Progenitor cell of endocrine pancreas (in vitro differentiated cells): Measurements from ENCODE around the gene SEMA3C. TPM values are rescaled to one million over a fixed set of nuclear protein-coding genes. Genes with fewer than 3 reads are reported as not detected.
A peak's percentile ranks its signal among the peaks of the same experiment; 100 is the strongest.

ENCODE experiments used
- DNase-seq: peaks from one replicate; pipeline ENCODE4 v3.0.0; 2021; ENCODE audit warnings: low spot score; ENCODE audit not compliant: unreplicated experiment
- H3K27ac Mint-ChIP-seq: 2 replicates; pipeline ENCODE4 v1.8.0; 2021; ENCODE audit warnings: mild to moderate bottlenecking, moderate library complexity, mixed read lengths
- H3K27me3 Mint-ChIP-seq: 2 replicates; pipeline ENCODE4 v1.8.0; 2021; ENCODE audit warnings: mixed read lengths
- H3K36me3 Mint-ChIP-seq: 2 replicates; pipeline ENCODE4 v1.8.0; 2022; ENCODE audit warnings: mixed read lengths; ENCODE audit not compliant: insufficient read depth
- H3K4me1 Mint-ChIP-seq: 2 replicates; pipeline ENCODE4 v1.8.0; 2021; ENCODE audit warnings: low read depth, mixed read lengths
- H3K4me3 Mint-ChIP-seq: 2 replicates; pipeline ENCODE4 v1.8.0; 2021; ENCODE audit warnings: low read depth, mild to moderate bottlenecking, moderate library complexity, mixed read lengths
- H3K9me3 Mint-ChIP-seq: 2 replicates; pipeline ENCODE4 v1.8.0; 2021; ENCODE audit warnings: low read depth, mixed read lengths
- CTCF ChIP-seq: fragments of 200-600 bp; sonication (generic); IDR thresholded peaks from one replicate; pipeline ENCODE4 v1.5.0; 2021; ENCODE audit warnings: antibody characterized with exemption, mild to moderate bottlenecking; ENCODE audit not compliant: unreplicated experiment
- total RNA-seq: library from RNA; stranded (reverse); gene quantifications from 2 replicates; pipeline ENCODE4 v1.2.1, GENCODE V29; 2021

Gene SEMA3C
- total RNA-seq, 1 donor from 2014 or later = 136 TPM

DNA sequence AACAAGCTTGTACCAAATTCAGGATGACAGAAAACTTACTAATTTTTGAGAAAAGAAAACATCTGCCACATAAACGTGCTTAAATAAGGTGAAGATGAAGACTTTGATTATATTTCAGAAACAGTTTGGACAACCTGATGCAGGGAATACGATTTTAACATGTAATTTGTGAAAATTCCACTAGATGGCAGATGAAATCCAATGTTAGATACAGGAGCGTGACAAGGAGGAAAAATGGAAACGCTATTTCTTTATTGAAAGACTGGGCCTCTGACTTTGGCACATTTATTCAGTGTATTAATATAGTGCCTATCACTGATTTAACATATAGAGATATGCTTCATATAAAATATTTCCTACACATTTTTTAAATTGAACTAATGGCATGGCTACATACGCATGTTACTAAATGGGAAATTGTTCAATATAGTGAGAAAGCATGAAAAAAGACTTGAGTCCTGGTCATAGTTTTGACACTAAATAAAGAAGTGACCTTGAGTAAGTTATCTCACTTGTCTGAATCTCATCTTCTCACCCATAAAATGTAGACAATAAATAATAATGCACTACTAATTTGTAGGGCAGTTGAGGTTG is 219.7 kb downstream of the SEMA3C start:
- peaks cover 8% of the 10 kb centered on the region for H3K4me1 Mint-ChIP-seq
- H3K9me3 Mint-ChIP-seq = peaks cover 1% of the 10 kb centered on the region
- TF ChIP-seq CTCF = peak; percentile 74
- H3K36me3 Mint-ChIP-seq = peaks cover 1% of the 10 kb centered on the region
- no peak overlapping the region for H3K27ac Mint-ChIP-seq
- DNase-seq = no peak
- H3K4me3 Mint-ChIP-seq = no peak overlapping the region
- peaks cover 8% of the 10 kb centered on the region for H3K27me3 Mint-ChIP-seq
